Keratinocyte (primary cell): ENCODE results near the gene LILRA1.

Experiments used
- CTCF ChIP-seq, 3 experiments: IDR thresholded peaks in 1 of 3; conservative IDR thresholded peaks in 1 of 3; optimal IDR thresholded peaks in 1 of 3; 2 replicates in 2 of 3; 3 replicates in 1 of 3; pipeline versions ENCODE3 to v1.5.1; 2011; ENCODE audit warnings: low read length in 3 of 3, mild to moderate bottlenecking in 3 of 3, moderate library complexity in 2 of 3, control low read depth in 1 of 3, inconsistent platforms in 1 of 3; ENCODE audit not compliant: insufficient read depth in 2 of 3; ENCODE audit errors: extremely low read depth in 1 of 3
- EZH2 ChIP-seq: IDR thresholded peaks from one replicate; pipeline ENCODE4 v1.6.1; 2012; ENCODE audit warnings: inconsistent platforms, mild to moderate bottlenecking, low read length, moderate library complexity

DNA sequence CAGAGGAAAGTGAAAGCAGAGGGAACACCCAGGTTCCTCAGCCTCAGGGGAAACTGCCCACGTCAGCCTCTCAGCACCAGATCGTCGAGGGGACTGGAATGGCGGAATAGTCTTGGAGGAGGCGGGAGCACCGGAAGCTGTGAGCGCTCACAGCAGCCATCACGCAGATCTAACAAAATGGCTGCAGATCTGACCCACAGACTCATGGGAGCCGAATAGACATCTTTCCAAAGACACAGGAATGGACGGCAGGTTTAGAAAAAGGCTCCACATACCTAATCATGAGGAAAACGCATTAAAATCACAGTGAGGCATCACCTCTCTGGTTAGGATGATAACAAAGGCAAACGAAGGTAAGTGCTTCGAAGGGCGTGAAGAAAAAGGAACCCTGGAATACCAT lies 31.6 kb upstream of the LILRA1 start:
- TF ChIP-seq CTCF (optimal IDR thresholded peaks at IDR 0.05 in 1 of 3, IDR thresholded peaks at IDR 0.05 in 1 of 3, conservative IDR thresholded peaks at IDR 0.05 in 1 of 3; ENCODE audit: extremely low read depth in 1 of 3, insufficient read depth in 2 of 3, low read length in 3 of 3) (no peak), EZH2 (no peak)
